IgD-negative memory B cell (primary cell): ENCODE results near the gene HSD17B14. TPM values are rescaled to one million over a fixed set of nuclear protein-coding genes. Genes with fewer than 3 reads are reported as not detected.
"Not testable (repeated sequence)": the region's sequence is repeated elsewhere in the genome, so short reads cannot be mapped to it uniquely, and the experiment has no call there.

ENCODE experiments used
- H3K27ac Mint-ChIP-seq, 3 donors: one replicate each; pipeline ENCODE4 v1.8.0; 2020 to 2022; ENCODE audit warnings: mild to moderate bottlenecking in 3 of 3, mixed read lengths in 3 of 3, moderate library complexity in 1 of 3
- H3K27me3 Mint-ChIP-seq: one replicate; pipeline ENCODE4 v1.8.0; 2021; ENCODE audit warnings: mixed read lengths
- H3K36me3 Mint-ChIP-seq: one replicate; pipeline ENCODE4 v1.8.0; 2020; ENCODE audit warnings: mild to moderate bottlenecking, mixed read lengths
- H3K4me1 Mint-ChIP-seq, 3 donors: one replicate each; pipeline ENCODE4 v1.8.0; 2020 to 2022; ENCODE audit warnings: mixed read lengths in 3 of 3, mild to moderate bottlenecking in 1 of 3
- H3K4me3 Mint-ChIP-seq, 4 donors: one replicate each; pipeline ENCODE4 v1.8.0; 2020 to 2022; ENCODE audit warnings: mild to moderate bottlenecking in 4 of 4, mixed read lengths in 4 of 4, moderate library complexity in 3 of 4
- H3K9me3 Mint-ChIP-seq, 3 donors: one replicate each; pipeline ENCODE4 v1.8.0; 2020 to 2021; ENCODE audit warnings: mixed read lengths in 3 of 3, mild to moderate bottlenecking in 1 of 3
- polyA plus RNA-seq: library from polyadenylated mRNA; unstranded; fragments of 300-500 nt; fragmentation: Illumina TruSeq; gene quantifications from one replicate; pipeline ENCODE4 v1.2.3, GENCODE V29; 2021

The HSD17B14 gene
- polyA plus RNA-seq, 1 donor from 2014 or later: 1.2 TPM

- H3K4me3 Mint-ChIP-seq: no peak overlapping the region
- H3K36me3 Mint-ChIP-seq: no peaks in the 10 kb centered on the region
- no peaks in the 10 kb centered on the region for H3K4me1 Mint-ChIP-seq
- no peak overlapping the region for H3K27ac Mint-ChIP-seq
- no peaks in the 10 kb centered on the region for H3K9me3 Mint-ChIP-seq
- no peaks in the 10 kb centered on the region for H3K27me3 Mint-ChIP-seq
These were observed 17.2 kb upstream of the HSD17B14 start for GRCh38 chr19:48853483-48853882.

GRCh38 chr19:48852292-48852691 is 16.0 kb upstream of the HSD17B14 start:
- no peaks in the 10 kb centered on the region for H3K36me3 Mint-ChIP-seq
- H3K4me3 Mint-ChIP-seq: no peak overlapping the region
- no peaks in the 10 kb centered on the region for H3K4me1 Mint-ChIP-seq
- no peaks in the 10 kb centered on the region for H3K9me3 Mint-ChIP-seq
- H3K27ac Mint-ChIP-seq: no peak overlapping the region
- H3K27me3 Mint-ChIP-seq: no peaks in the 10 kb centered on the region

- not testable (repeated sequence) for H3K36me3 Mint-ChIP-seq, H3K4me1 Mint-ChIP-seq, H3K9me3 Mint-ChIP-seq, H3K27me3 Mint-ChIP-seq, H3K27ac Mint-ChIP-seq, H3K4me3 Mint-ChIP-seq
These were observed 10.4 kb upstream of the HSD17B14 start for GRCh38 chr19:48846659-48847058.

- no peak overlapping the region for H3K4me3 Mint-ChIP-seq
- H3K27me3 Mint-ChIP-seq: no peaks in the 10 kb centered on the region
- peaks cover 0 to 3% (median 1%) of the 10 kb centered on the region in 3 donors for H3K4me1 Mint-ChIP-seq
- H3K27ac Mint-ChIP-seq: no peak overlapping the region
- H3K36me3 Mint-ChIP-seq: peaks cover 4% of the 10 kb centered on the region
- H3K9me3 Mint-ChIP-seq: no peaks in the 10 kb centered on the region
These were observed 9.1 kb upstream of the HSD17B14 start for GRCh38 chr19:48845384-48845783.

GRCh38 chr19:48844472-48844871 is 8.2 kb upstream of the HSD17B14 start:
- Mint-ChIP-seq H3K4me3 (no peak overlapping the region), H3K27ac (peak overlapping the region in 1 of 3 donors; percentile 39), H3K27me3 (no peaks in the 10 kb centered on the region), H3K36me3 (peaks cover 4% of the 10 kb centered on the region), H3K9me3 (no peaks in the 10 kb centered on the region), H3K4me1 (peaks cover 0 to 3% (median 1%) of the 10 kb centered on the region in 3 donors)

- peak overlapping the region in 1 of 3 donors; percentile 44 for H3K27ac Mint-ChIP-seq
- no peak overlapping the region for H3K4me3 Mint-ChIP-seq
- H3K27me3 Mint-ChIP-seq: no peaks in the 10 kb centered on the region
- peaks cover 0 to 3% (median 2%) of the 10 kb centered on the region in 3 donors for H3K4me1 Mint-ChIP-seq
- H3K36me3 Mint-ChIP-seq: peaks cover 4% of the 10 kb centered on the region
- no peaks in the 10 kb centered on the region for H3K9me3 Mint-ChIP-seq
These were observed 6.5 kb upstream of the HSD17B14 start for GRCh38 chr19:48842789-48843162.

- no peaks in the 10 kb centered on the region for H3K9me3 Mint-ChIP-seq
- peaks cover 5 to 8% (median 8%) of the 10 kb centered on the region in 3 donors for H3K4me1 Mint-ChIP-seq
- H3K27ac Mint-ChIP-seq: no peak overlapping the region
- H3K27me3 Mint-ChIP-seq: no peaks in the 10 kb centered on the region
- H3K36me3 Mint-ChIP-seq: peaks cover 4% of the 10 kb centered on the region
- H3K4me3 Mint-ChIP-seq: no peak overlapping the region
These were observed 5.3 kb upstream of the HSD17B14 start for GRCh38 chr19:48841571-48841970.

- Mint-ChIP-seq H3K9me3 (no peaks in the 10 kb centered on the region), H3K27me3 (no peaks in the 10 kb centered on the region), H3K4me3 (no peak overlapping the region), H3K27ac (no peak overlapping the region), H3K4me1 (peaks cover 6 to 11% (median 10%) of the 10 kb centered on the region in 3 donors), H3K36me3 (peaks cover 4% of the 10 kb centered on the region)
These were observed 4.8 kb upstream of the HSD17B14 start for GRCh38 chr19:48841047-48841446.

GRCh38 chr19:48837687-48838086 is 1.4 kb upstream of the HSD17B14 start:
- Mint-ChIP-seq H3K36me3 (no peaks in the 10 kb centered on the region), H3K27ac (no peak overlapping the region), H3K4me1 (peaks cover 12 to 20% (median 13%) of the 10 kb centered on the region in 3 donors), H3K27me3 (peaks cover 1% of the 10 kb centered on the region), H3K4me3 (peak overlapping the region in 1 of 4 donors; percentile 16), H3K9me3 (no peaks in the 10 kb centered on the region)

- peaks cover 11 to 19% (median 12%) of the 10 kb centered on the region in 3 donors for H3K4me1 Mint-ChIP-seq
These were observed 797 bp upstream of the HSD17B14 start for GRCh38 chr19:48837051-48837524.

GRCh38 chr19:48835734-48836088 is 580 bp downstream of the HSD17B14 start:
- peaks cover 1% of the 10 kb centered on the region for H3K27me3 Mint-ChIP-seq
- H3K27ac Mint-ChIP-seq: peak overlapping the region; percentile 43 to 93 (median 85)
- H3K4me1 Mint-ChIP-seq: peaks cover 11 to 19% (median 12%) of the 10 kb centered on the region in 3 donors
- H3K4me3 Mint-ChIP-seq: peak overlapping the region; percentile 69 to 96 (median 87)
- H3K36me3 Mint-ChIP-seq: no peaks in the 10 kb centered on the region
- no peaks in the 10 kb centered on the region for H3K9me3 Mint-ChIP-seq

More at GRCh38 chr19:48837051-48837524, 797 bp upstream of the HSD17B14 start:
- peak overlapping the region; percentile 23 to 88 (median 41) for H3K27ac Mint-ChIP-seq
- peak overlapping the region; percentile 77 to 96 (median 88) for H3K4me3 Mint-ChIP-seq
- no peaks in the 10 kb centered on the region for H3K36me3 Mint-ChIP-seq
- H3K27me3 Mint-ChIP-seq: peaks cover 1% of the 10 kb centered on the region
- no peaks in the 10 kb centered on the region for H3K9me3 Mint-ChIP-seq

- Mint-ChIP-seq H3K4me3 (no peak overlapping the region), H3K27ac (no peak overlapping the region), H3K9me3 (no peaks in the 10 kb centered on the region), H3K27me3 (peaks cover 1% of the 10 kb centered on the region), H3K4me1 (peaks cover 11 to 19% (median 12%) of the 10 kb centered on the region in 3 donors), H3K36me3 (no peaks in the 10 kb centered on the region)
These were observed 2.3 kb downstream of the HSD17B14 start for GRCh38 chr19:48833977-48834376.

- Mint-ChIP-seq H3K27me3 (peaks cover 1% of the 10 kb centered on the region), H3K36me3 (no peaks in the 10 kb centered on the region), H3K9me3 (no peaks in the 10 kb centered on the region), H3K4me1 (peaks cover 11 to 19% (median 12%) of the 10 kb centered on the region in 3 donors), H3K27ac (no peak overlapping the region), H3K4me3 (peak overlapping the region in 1 of 4 donors; percentile 22)
These were observed 3.2 kb downstream of the HSD17B14 start for GRCh38 chr19:48833049-48833448.

- Mint-ChIP-seq H3K27me3 (peaks cover 1% of the 10 kb centered on the region), H3K36me3 (no peaks in the 10 kb centered on the region), H3K27ac (no peak overlapping the region), H3K4me3 (no peak overlapping the region), H3K4me1 (peaks cover 5 to 9% (median 5%) of the 10 kb centered on the region in 3 donors), H3K9me3 (no peaks in the 10 kb centered on the region)
These were observed 5.3 kb downstream of the HSD17B14 start for GRCh38 chr19:48830965-48831364.

GRCh38 chr19:48830088-48830487 is 6.2 kb downstream of the HSD17B14 start:
- H3K27ac Mint-ChIP-seq: no peak overlapping the region
- no peaks in the 10 kb centered on the region for H3K27me3 Mint-ChIP-seq
- no peaks in the 10 kb centered on the region for H3K9me3 Mint-ChIP-seq
- no peaks in the 10 kb centered on the region for H3K36me3 Mint-ChIP-seq
- peaks cover 0 to 2% (median 1%) of the 10 kb centered on the region in 3 donors for H3K4me1 Mint-ChIP-seq
- no peak overlapping the region for H3K4me3 Mint-ChIP-seq

GRCh38 chr19:48826606-48827020 is 9.7 kb downstream of the HSD17B14 start:
- H3K4me3 Mint-ChIP-seq: no peak overlapping the region

More at GRCh38 chr19:48826606-48827020, 9.7 kb downstream of the HSD17B14 start:
- H3K4me1 Mint-ChIP-seq: no peaks in the 10 kb centered on the region
- no peaks in the 10 kb centered on the region for H3K9me3 Mint-ChIP-seq
- no peak overlapping the region for H3K27ac Mint-ChIP-seq
- no peaks in the 10 kb centered on the region for H3K27me3 Mint-ChIP-seq
- no peaks in the 10 kb centered on the region for H3K36me3 Mint-ChIP-seq
